Activated naive CD8-positive, alpha-beta T cell treated with anti-CD3 and anti-CD28 coated beads, Interleukin-2, amount 10 ng/mL, durations not matched to agents 7 days and 5 days (primary cell): Measurements from ENCODE around the gene ELAVL2. TPM values are rescaled to one million over a fixed set of nuclear protein-coding genes. Genes with fewer than 3 reads are reported as not detected.

Source experiments
- ATAC-seq: fragments of 150-1000 bp; cut with Tn5 transposase; one replicate; pipeline ENCODE4 v1.10.0; 2021; ENCODE audit warnings: low read depth, moderate library complexity
- POLR2A ChIA-PET: fragments of 350-600 bp; sonication (Branson Sonifier 250); formaldehyde crosslinking; loops from one replicate; lab custom pipeline; 2021; ENCODE audit warnings: antibody characterized with exemption; lab: Charles Lee
- DNase-seq: peaks from one replicate; pipeline ENCODE4 v3.0.0; 2021
- H3K27ac Mint-ChIP-seq: one replicate; pipeline ENCODE4 v1.8.0; 2022; ENCODE audit warnings: mild to moderate bottlenecking, mixed read lengths
- H3K27me3 Mint-ChIP-seq: one replicate; pipeline ENCODE4 v1.8.0; 2022; ENCODE audit warnings: mild to moderate bottlenecking, moderate library complexity, mixed read lengths
- H3K36me3 Mint-ChIP-seq: one replicate; pipeline ENCODE4 v1.8.0; 2021; ENCODE audit warnings: mild to moderate bottlenecking, mixed read lengths
- H3K4me1 Mint-ChIP-seq: one replicate; pipeline ENCODE4 v1.8.0; 2021; ENCODE audit warnings: mixed read lengths
- H3K4me3 Mint-ChIP-seq: one replicate; pipeline ENCODE4 v1.8.0; 2022; ENCODE audit warnings: mild to moderate bottlenecking, moderate library complexity, mixed read lengths
- H3K9me3 Mint-ChIP-seq: one replicate; pipeline ENCODE4 v1.8.0; 2021; ENCODE audit warnings: mixed read lengths
- total RNA-seq, 2 experiments: library from RNA; stranded (reverse); gene quantifications; one replicate each; pipeline ENCODE4 v1.2.3, GENCODE V29; 2021

The ELAVL2 gene
- total RNA-seq, 2 experiments from 2014 or later, result not detected

- H3K9me3 Mint-ChIP-seq, result peaks cover 1% of the 10 kb centered on the region
- H3K36me3 Mint-ChIP-seq, result no peaks in the 10 kb centered on the region
- H3K4me3 Mint-ChIP-seq, result no peak overlapping the region
- no peaks in the 10 kb centered on the region for H3K27me3 Mint-ChIP-seq
- no peaks in the 10 kb centered on the region for H3K4me1 Mint-ChIP-seq
- POLR2A ChIA-PET, result no interaction called here
- no peak for DNase-seq
- ATAC-seq, result no peak
- H3K27ac Mint-ChIP-seq, result no peak overlapping the region
Measured at GRCh38 chr9:23801523-23801922, 24.5 kb downstream of the ELAVL2 start.

- no peaks in the 10 kb centered on the region for H3K27me3 Mint-ChIP-seq
- POLR2A ChIA-PET, result no interaction called here
- DNase-seq (no peak), ATAC-seq (no peak)
- no peaks in the 10 kb centered on the region for H3K36me3 Mint-ChIP-seq
- no peak overlapping the region for H3K4me3 Mint-ChIP-seq
- H3K9me3 Mint-ChIP-seq, result peaks cover 1% of the 10 kb centered on the region
- H3K27ac Mint-ChIP-seq, result no peak overlapping the region
- no peaks in the 10 kb centered on the region for H3K4me1 Mint-ChIP-seq
Measured at GRCh38 chr9:23799521-23799920, 26.5 kb downstream of the ELAVL2 start.

- H3K27ac Mint-ChIP-seq, result no peak overlapping the region
- POLR2A ChIA-PET, result no interaction called here
- no peak for DNase-seq
Measured at GRCh38 chr9:23798325-23798724, 27.7 kb downstream of the ELAVL2 start.

GRCh38 chr9:23796209-23796608, 29.8 kb downstream of the ELAVL2 start:
- POLR2A ChIA-PET, result no interaction called here
- H3K36me3 Mint-ChIP-seq, result no peaks in the 10 kb centered on the region
- H3K27ac Mint-ChIP-seq, result no peak overlapping the region
- H3K4me3 Mint-ChIP-seq, result no peak overlapping the region
- DNase-seq, result no peak
- ATAC-seq, result no peak
- H3K9me3 Mint-ChIP-seq, result peaks cover 1% of the 10 kb centered on the region
- H3K27me3 Mint-ChIP-seq, result no peaks in the 10 kb centered on the region
- no peaks in the 10 kb centered on the region for H3K4me1 Mint-ChIP-seq

More at GRCh38 chr9:23798325-23798724, 27.7 kb downstream of the ELAVL2 start:
- Mint-ChIP-seq H3K9me3 (peaks cover 1% of the 10 kb centered on the region), H3K4me3 (no peak overlapping the region), H3K27me3 (no peaks in the 10 kb centered on the region), H3K4me1 (no peaks in the 10 kb centered on the region), H3K36me3 (no peaks in the 10 kb centered on the region)
- no peak for ATAC-seq

- POLR2A ChIA-PET, result no interaction called here
Measured at GRCh38 chr9:23790351-23791260, 35.4 kb downstream of the ELAVL2 start.

GRCh38 chr9:23789529-23790254, 36.3 kb downstream of the ELAVL2 start:
- no peak overlapping the region for H3K27ac Mint-ChIP-seq
- H3K9me3 Mint-ChIP-seq, result no peaks in the 10 kb centered on the region
- H3K4me1 Mint-ChIP-seq, result no peaks in the 10 kb centered on the region
- DNase-seq (no peak), ATAC-seq (no peak)
- H3K4me3 Mint-ChIP-seq, result no peak overlapping the region
- no peaks in the 10 kb centered on the region for H3K27me3 Mint-ChIP-seq
- POLR2A ChIA-PET, result no interaction called here
- H3K36me3 Mint-ChIP-seq, result no peaks in the 10 kb centered on the region

More at GRCh38 chr9:23790351-23791260, 35.4 kb downstream of the ELAVL2 start:
- Mint-ChIP-seq H3K4me3 (no peak overlapping the region), H3K9me3 (no peaks in the 10 kb centered on the region), H3K27ac (no peak overlapping the region), H3K27me3 (no peaks in the 10 kb centered on the region), H3K4me1 (no peaks in the 10 kb centered on the region), H3K36me3 (no peaks in the 10 kb centered on the region)
- DNase-seq (no peak), ATAC-seq (no peak)

GRCh38 chr9:23784962-23785361, 41.1 kb downstream of the ELAVL2 start:
- Mint-ChIP-seq H3K27ac (no peak overlapping the region), H3K4me1 (no peaks in the 10 kb centered on the region), H3K36me3 (no peaks in the 10 kb centered on the region), H3K27me3 (no peaks in the 10 kb centered on the region), H3K9me3 (no peaks in the 10 kb centered on the region), H3K4me3 (no peak overlapping the region)
- DNase-seq, result no peak
- no peak for ATAC-seq
- POLR2A ChIA-PET, result no interaction called here

GRCh38 chr9:23783509-23783908, 42.5 kb downstream of the ELAVL2 start:
- H3K4me3 Mint-ChIP-seq, result no peak overlapping the region
- no peaks in the 10 kb centered on the region for H3K36me3 Mint-ChIP-seq
- H3K9me3 Mint-ChIP-seq, result no peaks in the 10 kb centered on the region
- H3K27me3 Mint-ChIP-seq, result no peaks in the 10 kb centered on the region
- H3K4me1 Mint-ChIP-seq, result no peaks in the 10 kb centered on the region
- no peak overlapping the region for H3K27ac Mint-ChIP-seq
- DNase-seq, result no peak
- POLR2A ChIA-PET, result no interaction called here
- no peak for ATAC-seq

GRCh38 chr9:23779220-23779619, 46.8 kb downstream of the ELAVL2 start:
- POLR2A ChIA-PET, result no interaction called here
- no peak overlapping the region for H3K27ac Mint-ChIP-seq
- no peaks in the 10 kb centered on the region for H3K4me1 Mint-ChIP-seq
- H3K9me3 Mint-ChIP-seq, result no peaks in the 10 kb centered on the region
- no peaks in the 10 kb centered on the region for H3K36me3 Mint-ChIP-seq
- no peak for DNase-seq
- no peak overlapping the region for H3K4me3 Mint-ChIP-seq
- no peak for ATAC-seq
- no peaks in the 10 kb centered on the region for H3K27me3 Mint-ChIP-seq

GRCh38 chr9:23777328-23777727, 48.7 kb downstream of the ELAVL2 start:
- Mint-ChIP-seq H3K27me3 (no peaks in the 10 kb centered on the region), H3K27ac (no peak overlapping the region), H3K36me3 (no peaks in the 10 kb centered on the region), H3K4me3 (no peak overlapping the region), H3K4me1 (no peaks in the 10 kb centered on the region), H3K9me3 (no peaks in the 10 kb centered on the region)
- no peak for ATAC-seq
- POLR2A ChIA-PET, result no interaction called here
- DNase-seq, result no peak

GRCh38 chr9:23775549-23775948, 50.5 kb downstream of the ELAVL2 start:
- DNase-seq, result no peak
- H3K27ac Mint-ChIP-seq, result no peak overlapping the region
- no peak for ATAC-seq

GRCh38 chr9:23774266-23774665, 51.8 kb downstream of the ELAVL2 start:
- H3K36me3 Mint-ChIP-seq, result no peaks in the 10 kb centered on the region
- ATAC-seq (no peak), DNase-seq (no peak)
- no peak overlapping the region for H3K27ac Mint-ChIP-seq
- POLR2A ChIA-PET, result no interaction called here
- H3K4me3 Mint-ChIP-seq, result no peak overlapping the region
- no peaks in the 10 kb centered on the region for H3K9me3 Mint-ChIP-seq
- no peaks in the 10 kb centered on the region for H3K4me1 Mint-ChIP-seq
- H3K27me3 Mint-ChIP-seq, result no peaks in the 10 kb centered on the region

More at GRCh38 chr9:23775549-23775948, 50.5 kb downstream of the ELAVL2 start:
- Mint-ChIP-seq H3K4me3 (no peak overlapping the region), H3K36me3 (no peaks in the 10 kb centered on the region), H3K27me3 (no peaks in the 10 kb centered on the region), H3K9me3 (no peaks in the 10 kb centered on the region), H3K4me1 (no peaks in the 10 kb centered on the region)
- POLR2A ChIA-PET, result no interaction called here

GRCh38 chr9:23772385-23772783, 53.7 kb downstream of the ELAVL2 start:
- DNase-seq (no peak), ATAC-seq (no peak)
- H3K36me3 Mint-ChIP-seq, result no peaks in the 10 kb centered on the region
- H3K4me1 Mint-ChIP-seq, result no peaks in the 10 kb centered on the region
- H3K4me3 Mint-ChIP-seq, result no peak overlapping the region
- POLR2A ChIA-PET, result no interaction called here
- H3K27me3 Mint-ChIP-seq, result no peaks in the 10 kb centered on the region
- no peaks in the 10 kb centered on the region for H3K9me3 Mint-ChIP-seq
- H3K27ac Mint-ChIP-seq, result no peak overlapping the region
